Tibial nerve (tissue), 3 donors: Measurements from ENCODE around the gene SHISAL1.

Source experiments
- POLR2A ChIP-seq, 2 donors: fragments of 450-650 bp; IDR thresholded peaks; one replicate each; pipeline ENCODE4 v1.6.1; 2017; ENCODE audit warnings: antibody characterized with exemption in 2 of 2, mild to moderate bottlenecking in 2 of 2, moderate library complexity in 2 of 2
- TF ChIP-seq, protein P1 (sequence below), 5 experiments: fragments of 200-600 bp in 3 of 5; fragments of 450-650 bp in 2 of 5; sonication (generic) in 3 of 5; IDR thresholded peaks; one replicate each; pipeline ENCODE4 v1.5.1; 2016 to 2019; ENCODE audit warnings: antibody characterized with exemption in 5 of 5, mild to moderate bottlenecking in 3 of 5, moderate library complexity in 2 of 5

DNA sequence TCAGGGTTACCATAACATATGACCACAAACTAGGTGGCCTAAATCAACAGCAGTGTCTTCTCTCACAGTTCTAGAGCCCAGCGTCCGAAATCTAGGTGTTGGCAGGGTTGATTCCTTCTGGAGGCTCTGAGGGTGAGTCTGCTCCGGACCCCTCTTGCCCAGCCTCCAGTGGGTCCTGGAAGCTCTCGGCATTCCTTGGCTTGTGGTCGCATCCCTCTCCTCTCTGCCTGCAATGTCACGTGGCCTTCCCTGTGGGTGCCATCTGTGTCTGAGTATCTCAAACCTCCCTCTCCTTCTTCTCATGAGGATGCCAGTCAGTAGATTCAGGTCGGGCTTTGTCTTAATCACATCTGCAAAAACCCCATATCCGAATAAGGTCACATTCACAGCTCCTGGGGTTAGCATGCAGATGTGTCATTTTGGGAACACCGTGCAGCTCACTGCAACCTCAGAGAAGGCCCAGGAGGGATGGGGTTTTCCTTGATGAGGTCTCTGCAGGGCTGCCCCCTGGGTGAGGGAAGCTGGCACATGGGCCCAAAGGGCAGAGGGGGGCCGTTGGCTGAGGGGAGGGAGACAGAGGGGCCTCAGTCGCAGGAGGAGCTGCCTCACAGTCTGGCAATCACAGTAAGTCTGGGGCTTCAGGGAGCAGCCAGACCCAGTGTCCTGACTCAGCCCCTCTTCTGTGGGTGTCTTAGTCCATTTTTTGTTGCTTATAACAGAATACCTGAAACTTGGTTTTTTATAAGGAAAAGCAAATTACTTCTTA lies 90.9 kb downstream of the SHISAL1 start:
- TF ChIP-seq, protein P1, sequence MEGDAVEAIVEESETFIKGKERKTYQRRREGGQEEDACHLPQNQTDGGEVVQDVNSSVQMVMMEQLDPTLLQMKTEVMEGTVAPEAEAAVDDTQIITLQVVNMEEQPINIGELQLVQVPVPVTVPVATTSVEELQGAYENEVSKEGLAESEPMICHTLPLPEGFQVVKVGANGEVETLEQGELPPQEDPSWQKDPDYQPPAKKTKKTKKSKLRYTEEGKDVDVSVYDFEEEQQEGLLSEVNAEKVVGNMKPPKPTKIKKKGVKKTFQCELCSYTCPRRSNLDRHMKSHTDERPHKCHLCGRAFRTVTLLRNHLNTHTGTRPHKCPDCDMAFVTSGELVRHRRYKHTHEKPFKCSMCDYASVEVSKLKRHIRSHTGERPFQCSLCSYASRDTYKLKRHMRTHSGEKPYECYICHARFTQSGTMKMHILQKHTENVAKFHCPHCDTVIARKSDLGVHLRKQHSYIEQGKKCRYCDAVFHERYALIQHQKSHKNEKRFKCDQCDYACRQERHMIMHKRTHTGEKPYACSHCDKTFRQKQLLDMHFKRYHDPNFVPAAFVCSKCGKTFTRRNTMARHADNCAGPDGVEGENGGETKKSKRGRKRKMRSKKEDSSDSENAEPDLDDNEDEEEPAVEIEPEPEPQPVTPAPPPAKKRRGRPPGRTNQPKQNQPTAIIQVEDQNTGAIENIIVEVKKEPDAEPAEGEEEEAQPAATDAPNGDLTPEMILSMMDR (IDR thresholded peaks at IDR 0.05) = no peak
- no peak for TF ChIP-seq POLR2A (IDR thresholded peaks at IDR 0.05)
